GM21717 (cell line): ENCODE data around the gene ADCY1.

Experiments
- ATAC-seq: cut with Tn5 transposase; IDR thresholded peaks from one replicate; pipeline ENCODE4 v1.9.1; 2021; ENCODE audit warnings: mild to moderate bottlenecking, moderate library complexity; ENCODE audit not compliant: unreplicated experiment

ADCY1 gene

DNA sequence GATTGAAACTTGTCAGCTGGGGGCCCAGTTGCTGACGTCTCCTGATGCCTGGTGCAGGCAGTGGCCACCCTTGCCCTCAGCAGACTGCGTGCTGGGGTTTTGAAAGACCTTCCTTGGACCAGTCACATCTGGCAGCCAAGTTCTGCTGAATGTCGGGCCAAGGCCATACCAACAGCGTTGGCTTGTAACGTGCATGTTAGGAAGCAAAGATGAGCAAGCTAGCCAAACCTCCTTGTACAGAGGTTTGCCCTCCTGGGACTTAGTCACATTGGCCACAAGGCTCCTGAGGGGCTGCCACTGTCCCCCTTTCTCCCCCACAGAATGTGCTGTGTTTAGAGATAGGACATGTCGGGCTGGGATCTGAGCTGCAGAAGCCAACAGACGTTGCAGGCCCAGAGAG, 49.0 kb downstream of the ADCY1 start:
- no peak for ATAC-seq

DNA sequence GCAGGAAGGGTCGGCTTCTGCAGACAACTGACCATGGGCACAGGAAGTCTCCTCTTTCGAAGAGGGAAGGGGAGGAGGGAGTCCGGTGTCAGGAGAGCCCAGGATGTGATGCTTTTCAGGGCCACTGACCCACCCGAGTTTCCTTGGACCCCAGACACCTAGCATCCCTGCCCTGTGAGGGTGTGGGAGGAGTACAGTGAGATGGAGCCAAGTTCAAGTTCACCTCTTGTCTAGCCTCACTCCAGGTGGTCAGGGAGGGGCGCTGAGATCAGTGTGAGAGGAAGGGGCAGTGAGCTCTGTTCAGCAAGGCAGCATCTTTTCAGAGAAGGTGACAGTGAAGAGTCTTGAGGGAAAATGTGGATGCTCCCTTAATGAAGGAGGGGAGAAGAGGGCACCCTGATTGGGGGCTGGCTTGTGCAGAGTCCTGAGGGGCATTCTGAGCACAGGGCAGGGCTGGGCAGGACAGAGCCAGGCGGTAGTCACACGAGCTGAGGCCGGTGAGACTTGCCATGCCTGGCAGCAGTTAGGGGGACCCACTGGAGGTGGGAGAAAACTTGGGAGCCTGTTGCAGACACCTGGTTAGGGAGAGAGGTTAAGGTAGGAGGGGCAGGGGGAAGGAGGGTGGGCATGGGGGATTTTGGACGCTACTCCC, 49.7 kb downstream of the ADCY1 start:
- no peak for ATAC-seq

DNA sequence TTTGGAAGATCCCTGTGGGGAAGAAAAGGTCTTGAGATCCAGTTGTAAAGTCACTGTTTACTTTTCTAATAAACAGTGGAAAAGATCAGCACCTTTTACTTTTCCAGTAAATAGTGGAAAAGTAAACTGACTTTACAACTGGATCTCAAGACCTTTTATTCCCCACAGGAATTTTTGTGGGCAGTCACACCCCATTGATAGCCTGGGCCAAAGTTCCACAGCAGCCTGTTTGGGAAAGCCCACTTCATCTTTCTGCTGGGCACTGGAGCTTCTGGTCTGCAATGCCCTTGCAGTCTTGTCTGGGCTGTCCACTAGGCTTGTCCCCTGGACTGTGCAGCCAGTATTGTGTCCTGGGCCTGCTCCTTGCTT, 50.2 kb downstream of the ADCY1 start:
- no peak for ATAC-seq

DNA sequence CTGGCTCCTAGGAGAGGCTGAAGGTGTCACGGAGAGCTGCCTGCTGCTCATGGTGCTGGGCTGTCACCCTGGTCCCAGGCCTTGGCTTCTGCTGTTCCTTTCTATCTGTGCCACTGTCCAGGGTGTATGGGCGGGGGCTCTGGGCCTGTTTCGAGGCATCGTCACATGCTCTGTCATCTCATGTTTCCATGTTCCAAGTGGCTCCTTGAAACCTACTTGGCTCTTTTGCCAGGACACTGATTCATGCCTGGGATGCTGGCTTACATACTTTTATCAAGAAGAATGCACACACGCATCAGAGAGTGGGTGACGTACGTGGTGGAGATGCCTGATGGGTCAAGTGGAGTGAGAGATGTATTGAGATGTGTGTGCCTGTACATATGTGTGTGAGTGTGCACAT, 50.9 kb downstream of the ADCY1 start:
- ATAC-seq = no peak

DNA sequence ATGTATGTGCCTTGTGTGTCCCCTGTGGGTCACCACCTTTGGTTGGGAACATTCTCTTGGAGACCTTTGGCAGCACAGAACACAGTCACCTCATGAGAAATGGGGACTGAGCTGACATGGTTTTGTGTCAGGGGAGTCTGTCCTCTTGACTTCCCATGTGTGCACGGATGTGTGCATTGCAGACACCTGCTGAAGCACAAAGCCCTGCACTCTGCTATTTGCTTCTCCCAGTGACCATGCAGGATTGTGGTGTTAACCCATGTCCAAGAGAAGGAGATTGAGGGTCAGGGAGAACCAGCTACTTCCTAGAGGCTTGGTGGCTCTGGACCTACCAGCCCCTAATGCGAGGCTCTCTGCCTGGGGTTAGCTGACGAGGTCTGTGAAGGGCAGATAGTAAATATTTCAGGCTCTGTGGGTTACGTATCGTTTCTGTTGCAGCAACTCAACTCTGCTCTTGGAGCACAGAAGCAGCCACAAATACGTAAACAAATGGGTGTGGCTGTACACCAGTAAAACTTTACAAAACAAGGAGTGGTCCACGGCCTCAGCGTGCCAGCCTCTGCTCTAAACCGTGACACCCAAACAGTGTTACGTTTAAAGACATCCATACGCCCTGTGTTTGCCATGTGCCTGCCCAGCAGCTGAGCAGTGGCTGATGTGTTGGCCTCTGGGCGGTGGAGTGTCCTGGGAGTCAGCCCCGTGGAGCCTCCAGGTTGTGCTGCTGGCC, 51.7 kb downstream of the ADCY1 start:
- no peak for ATAC-seq

DNA sequence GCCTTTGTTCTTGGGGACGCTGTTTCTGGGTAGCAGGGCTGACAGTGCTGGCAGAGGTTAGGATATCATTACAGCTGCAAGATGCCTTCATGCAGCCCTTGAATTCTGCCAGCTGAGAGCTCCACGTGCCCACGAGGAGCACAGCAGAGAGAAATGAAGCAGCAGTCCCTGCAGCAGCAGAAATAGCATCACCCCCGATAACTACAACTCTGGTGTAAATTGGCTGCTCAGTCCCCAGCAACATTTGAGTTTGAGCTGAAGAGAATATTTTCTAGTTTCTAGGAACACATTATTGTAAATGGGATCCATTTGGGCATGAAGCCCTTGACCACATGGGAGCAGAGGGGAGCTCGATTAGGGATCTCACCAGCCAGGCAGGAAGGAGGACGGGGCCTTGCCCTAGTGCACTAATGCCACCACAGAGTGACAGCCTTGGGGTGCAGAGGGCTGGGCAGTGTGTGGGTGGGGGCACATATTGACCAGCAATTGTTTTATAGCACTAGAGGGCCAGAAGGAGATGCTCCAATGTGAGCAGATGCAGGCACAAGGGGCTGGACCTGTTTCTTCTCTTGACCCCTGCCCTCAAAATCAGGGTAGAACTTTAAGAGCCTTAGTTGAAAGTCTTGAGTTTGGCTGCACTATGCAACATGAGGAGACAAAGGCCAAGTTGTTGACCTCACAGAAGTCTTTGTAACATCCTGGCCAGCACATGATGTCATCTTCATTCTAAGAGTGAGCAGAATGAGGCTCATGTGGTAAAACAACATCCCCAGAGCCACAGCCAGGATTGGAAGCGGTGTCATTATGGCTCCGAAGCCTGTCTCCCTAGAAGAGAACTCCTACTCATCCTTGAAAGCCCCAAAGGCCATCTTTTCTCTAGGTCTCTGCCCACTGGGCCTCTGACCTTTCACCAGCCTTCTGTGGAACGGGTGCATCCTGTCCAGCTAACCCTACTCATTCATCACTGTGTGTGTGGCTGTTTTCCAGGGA, 52.6 kb downstream of the ADCY1 start:
- no peak for ATAC-seq

DNA sequence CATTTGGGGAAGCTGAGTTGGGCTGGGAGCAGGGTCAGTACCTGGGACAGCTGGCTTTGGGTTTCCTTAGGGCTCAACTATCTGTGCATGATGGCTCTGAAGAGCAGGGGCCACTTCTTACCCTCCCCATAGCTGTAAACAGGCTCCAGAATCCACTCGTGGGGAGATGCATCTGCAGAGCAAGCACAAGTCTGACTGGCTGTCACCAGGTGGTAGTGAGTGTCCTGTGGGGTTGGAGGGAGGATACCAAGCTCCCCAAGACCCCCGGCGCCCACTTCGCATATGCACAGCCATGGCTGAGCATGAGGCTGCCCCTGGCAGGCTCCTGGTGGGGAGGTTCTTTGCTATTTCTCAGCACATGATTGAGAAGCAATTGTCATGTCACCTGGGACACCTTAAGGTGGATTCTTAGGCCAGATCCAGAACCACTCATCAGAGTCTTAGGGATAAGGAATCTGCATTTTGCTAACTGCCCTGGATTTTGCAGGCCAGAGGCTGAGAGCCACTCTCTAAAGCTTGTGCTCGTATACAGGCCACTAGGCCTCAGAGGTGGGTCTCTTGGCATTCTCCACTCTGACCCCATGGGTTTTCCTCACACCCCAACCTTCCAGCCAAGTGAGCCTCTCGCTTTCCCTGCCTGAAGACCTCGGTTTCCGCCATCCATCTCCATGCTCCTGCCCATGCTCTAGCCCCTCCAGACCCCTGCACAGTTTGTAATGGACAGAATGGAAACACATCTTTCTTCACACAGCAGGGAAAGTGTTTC, 53.7 kb downstream of the ADCY1 start:
- no peak for ATAC-seq

DNA sequence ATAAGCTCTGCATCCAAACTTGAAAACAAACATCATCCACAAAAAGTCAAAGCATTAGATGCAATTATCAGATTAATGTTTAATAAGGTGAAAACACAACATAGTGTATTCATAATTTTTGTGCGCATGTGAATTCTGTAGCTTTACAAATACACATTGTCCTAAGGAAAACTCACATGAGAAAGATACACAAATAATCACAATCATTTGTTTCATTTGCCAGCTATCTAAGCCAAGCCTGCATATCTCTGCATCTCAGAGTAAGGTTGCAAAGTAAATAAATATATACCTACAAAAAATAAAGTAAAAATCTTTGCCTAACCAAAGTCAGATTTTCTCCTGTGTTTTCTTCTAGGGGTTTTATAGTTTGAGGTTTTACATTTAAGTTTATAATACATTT, 57.4 kb downstream of the ADCY1 start:
- no peak for ATAC-seq

DNA sequence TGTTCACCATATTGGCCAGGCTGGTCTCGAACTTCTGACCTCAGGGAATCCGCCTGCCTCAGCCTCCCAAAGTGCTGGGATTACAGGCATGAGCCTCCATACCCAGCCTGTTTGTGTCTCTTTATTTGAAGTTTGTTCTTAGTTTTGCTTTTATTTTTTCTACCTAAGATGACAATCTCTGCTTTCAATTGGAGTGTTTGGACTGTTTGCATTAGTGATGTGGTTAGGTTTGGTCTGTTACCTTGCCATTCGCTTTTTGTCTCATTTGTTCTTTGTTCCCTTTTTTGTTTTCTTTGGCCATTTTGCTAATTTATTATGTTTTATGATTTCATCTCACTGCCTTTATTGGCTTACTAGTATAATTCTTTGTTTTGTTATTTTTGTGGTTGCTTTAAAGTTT, 62.6 kb downstream of the ADCY1 start:
- ATAC-seq = no peak

DNA sequence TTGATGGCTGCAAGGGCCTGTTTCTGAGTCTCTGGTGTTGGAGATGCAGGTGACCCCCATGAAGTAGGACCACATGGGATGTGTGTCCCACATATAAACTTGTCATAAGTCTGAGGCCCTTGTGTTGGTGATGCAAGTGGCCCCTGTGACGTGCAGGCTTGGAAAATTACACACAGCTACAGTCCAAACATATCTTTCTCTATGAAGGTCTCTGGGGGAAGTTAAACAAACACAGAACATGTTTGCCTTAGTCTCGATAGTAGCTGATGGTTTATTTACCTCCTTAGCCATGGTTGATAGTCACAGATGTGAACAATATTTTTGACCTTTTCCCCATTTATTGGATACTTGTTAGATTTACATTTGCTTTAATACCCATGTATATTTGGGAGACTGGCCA, 64.7 kb downstream of the ADCY1 start:
- no peak for ATAC-seq

DNA sequence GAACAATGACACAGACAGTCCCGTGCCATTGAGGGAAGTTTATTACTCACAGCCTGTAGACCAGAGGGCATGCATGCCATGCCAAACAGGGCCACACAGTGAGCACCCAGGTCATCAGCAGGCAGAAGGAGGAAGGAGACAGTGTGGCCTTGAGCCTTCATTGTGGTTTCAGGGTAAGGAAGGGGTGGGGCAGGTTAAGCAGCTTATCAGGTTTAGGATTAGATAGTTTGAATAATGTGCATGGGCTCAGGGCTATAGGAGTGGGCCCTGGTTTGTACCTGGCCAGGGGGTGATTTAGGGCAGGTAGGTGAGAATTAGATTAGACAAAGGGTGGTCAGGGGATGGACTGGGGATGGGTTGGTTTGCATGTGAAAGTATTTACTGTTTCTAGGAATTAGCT, 67.9 kb downstream of the ADCY1 start:
- no peak for ATAC-seq

DNA sequence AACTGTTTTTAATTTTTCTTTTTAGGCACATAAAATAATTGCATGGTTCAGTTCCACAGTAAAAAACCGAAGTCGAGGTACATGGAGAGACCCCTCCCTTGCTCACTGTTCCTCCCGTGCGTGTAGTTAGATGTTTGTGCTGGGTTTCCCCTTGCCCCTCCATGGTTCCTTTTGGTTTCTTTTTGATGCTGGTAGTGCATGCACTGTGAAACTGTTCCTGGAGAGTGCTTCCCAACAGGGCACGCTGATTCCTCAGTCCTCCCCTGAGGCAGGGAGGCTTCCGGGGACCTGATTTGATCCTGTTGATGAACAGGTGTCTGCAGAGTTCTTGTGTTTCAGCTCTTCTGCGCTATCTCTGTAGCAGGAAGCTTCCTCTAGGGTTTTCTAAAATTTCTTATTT, 69.5 kb downstream of the ADCY1 start:
- ATAC-seq = peak; percentile 74

DNA sequence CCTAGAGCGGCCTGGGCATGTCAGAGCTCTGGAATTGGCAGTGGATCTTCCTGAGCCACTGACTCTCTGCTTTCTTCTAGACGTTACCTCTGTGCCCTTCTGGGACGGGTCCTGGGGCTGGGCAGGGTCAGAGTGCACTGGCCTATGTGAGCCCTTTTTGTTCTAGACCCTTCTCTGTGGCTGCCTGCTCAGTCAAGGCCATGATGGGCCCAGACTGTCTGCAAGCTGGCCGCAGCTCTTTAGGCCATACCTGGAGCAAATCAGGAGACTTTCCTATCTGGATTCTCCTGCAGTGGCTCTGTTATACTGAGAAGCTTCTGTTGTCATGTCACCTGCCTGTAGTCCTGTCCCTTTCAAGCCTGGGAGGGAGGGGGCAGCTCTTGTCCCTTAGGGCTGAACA, 70.1 kb downstream of the ADCY1 start:
- ATAC-seq = no peak

DNA sequence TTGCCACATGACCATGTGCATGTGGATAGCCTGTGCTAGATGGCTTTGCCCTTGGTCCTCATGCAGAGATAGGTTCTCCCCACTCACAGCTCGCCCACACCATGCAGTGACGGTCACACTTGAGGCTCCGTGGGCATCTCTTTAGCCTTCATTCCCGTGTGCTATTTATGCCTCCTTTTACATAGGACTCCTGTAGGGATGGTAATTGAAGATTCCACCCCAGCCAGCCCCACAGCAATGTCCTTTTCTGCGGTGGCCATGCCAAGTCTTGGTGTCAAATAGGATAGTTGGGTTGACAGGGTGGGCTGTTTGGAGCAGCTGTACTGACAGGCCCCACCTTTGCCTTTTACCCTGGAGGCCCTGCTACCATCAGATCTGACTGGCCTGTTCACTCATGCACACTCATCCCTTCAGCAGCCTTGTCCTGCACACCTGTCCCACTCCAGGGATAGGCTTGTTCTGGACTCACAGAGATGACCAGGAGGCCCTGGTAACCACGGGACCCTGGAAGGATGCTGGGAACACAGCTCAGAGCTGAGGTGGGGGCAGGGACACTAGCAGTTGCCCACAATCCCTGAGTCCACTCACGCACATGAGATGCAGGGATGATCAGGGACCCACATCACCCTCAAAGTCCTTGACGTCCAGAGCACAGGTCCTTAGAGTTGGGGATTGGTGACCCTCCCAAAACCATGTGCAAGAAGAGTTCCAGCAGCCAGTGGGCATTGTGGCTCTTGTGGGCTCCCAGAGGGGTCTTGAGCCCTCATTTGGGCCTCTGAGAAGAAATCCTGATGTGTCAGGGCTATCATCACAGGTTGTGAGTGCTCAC, 71.2 kb downstream of the ADCY1 start:
- no peak for ATAC-seq

DNA sequence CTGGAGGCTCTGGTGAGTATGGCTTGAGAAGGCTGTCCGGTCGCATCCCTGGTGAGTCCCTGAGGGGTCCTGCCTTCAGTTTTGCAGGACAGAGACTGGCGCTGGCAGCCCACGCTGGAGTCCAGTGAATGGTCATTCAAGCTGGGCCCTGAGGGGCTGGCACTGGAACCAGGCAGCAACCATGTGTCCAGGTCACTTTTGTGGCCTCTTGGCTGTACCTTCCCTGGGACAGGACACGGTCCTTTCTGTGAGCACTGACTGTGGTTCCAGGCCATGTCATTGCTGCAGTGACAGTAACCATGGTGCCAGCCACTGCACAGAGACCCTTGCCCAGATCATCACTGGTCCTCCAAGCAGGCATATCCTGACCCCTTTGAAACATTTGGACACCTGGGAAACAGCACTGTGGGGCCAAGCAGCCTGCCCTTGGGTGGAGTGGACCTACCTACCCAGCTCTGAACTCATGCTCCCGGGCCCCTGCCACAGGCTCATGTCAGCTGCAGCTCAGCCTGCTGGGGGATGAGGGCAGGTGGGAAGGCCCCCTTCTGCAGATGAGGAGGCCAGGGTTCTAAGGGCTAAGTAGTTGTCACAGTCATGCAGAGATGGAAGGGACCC, 72.1 kb downstream of the ADCY1 start:
- ATAC-seq = no peak

DNA sequence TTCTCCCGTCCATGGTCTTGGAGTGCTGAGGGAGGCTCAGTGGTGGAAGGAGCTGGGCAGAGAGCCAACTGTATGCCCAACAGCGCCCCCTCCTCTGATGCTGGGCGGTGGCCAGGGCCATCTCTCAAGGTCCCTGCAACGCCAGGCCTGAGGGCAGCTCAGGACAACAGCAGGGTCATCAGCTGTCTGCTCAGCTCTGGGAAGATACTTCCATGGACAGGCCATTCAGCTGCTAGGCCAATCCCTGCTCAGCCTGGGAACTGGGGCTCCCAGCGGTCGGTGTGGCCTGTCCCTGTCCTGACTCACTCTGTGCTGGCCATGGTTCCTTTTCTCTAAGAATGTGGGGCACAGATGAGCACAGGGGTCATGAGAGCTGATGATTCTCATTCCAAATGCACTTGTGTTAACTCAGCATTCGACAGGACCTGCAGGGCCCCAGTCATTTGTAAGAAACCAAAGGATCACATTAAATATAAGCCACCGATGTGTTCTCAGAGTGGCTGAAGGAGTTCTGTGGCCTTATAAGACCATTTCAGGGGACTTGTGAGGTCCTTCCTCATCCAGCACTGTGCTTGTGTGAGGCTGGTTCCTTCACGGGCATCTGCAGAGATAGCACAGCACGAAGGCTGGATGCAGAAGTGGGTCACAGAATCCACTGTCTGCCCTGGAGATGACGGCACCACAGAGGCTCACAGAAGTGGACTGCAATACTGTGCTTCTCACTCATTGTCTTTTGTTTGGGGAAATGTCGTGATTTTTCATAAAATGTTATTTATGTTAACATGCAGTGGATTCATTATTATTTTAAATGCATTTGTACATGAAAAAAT, 73.0 kb downstream of the ADCY1 start:
- ATAC-seq = no peak

DNA sequence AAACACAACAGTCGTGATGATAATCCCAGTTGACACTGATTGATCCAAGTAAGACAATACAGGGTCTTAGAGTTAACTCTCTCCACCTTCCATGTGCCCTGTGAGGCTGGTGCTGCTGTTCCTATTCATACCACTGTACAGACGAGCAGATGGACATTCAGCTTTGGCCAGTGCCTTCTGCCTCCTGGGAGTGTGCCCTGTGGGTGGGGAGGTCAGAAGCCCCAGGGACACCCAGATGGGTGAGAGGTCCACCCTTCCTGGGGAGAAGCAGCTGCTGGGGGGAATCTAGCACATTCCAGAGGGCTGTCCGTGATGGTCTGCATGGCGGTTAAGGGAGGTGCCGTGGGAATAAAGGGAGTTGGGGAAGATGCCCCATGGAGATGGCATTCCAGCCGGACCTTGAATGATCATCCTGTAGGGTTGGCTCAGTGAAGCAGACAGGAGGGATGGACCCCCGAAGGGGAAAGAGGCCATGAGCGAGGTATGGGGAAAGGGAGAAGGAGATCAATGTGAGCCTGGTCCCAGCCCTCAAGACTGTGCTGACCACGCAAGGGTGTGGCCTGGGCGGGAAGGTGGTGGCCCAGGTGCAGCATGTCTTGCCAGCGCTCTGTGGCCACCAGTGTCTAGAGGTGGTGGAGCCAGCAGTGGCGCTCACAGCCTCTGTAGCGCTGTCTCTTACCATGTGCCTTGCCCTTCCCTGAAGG, 74.0 kb downstream of the ADCY1 start:
- no peak for ATAC-seq

DNA sequence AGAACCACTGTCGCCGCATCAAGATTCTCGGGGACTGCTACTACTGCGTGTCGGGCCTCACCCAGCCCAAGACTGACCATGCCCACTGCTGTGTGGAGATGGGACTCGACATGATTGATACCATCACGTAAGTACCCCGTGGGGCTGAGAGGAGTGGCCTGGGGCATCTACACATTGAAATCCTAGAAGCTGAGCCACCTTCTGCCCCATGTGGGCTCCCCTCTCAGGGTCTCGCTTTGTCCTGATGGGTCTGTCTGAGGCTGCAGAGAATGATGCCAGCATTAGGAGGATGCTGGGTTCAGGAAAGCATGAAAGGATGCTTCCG, 74.5 kb downstream of the ADCY1 start:
- no peak for ATAC-seq
